GM18909 (cell line): ENCODE measurements around the gene OR56A3.

Experiments
- ATAC-seq: cut with Tn5 transposase; IDR thresholded peaks from one replicate; pipeline ENCODE4 v1.9.1; 2021; ENCODE audit warnings: mild to moderate bottlenecking; ENCODE audit not compliant: unreplicated experiment, poor library complexity

OR56A3 gene

GRCh38 chr11:5967708-5968107 is 25.7 kb downstream of the OR56A3 start:
- no peak for ATAC-seq

- no peak for ATAC-seq
Measured at GRCh38 chr11:5968394-5968793, 26.3 kb downstream of the OR56A3 start, which contains the start of gene OR56A5. Gene OR56A5 (minus strand): TSS chr11:5968494. CDS start chr11:5968494, 0 bp downstream.

GRCh38 chr11:5973530-5973929 is 31.5 kb downstream of the OR56A3 start:
- ATAC-seq = no peak

DNA sequence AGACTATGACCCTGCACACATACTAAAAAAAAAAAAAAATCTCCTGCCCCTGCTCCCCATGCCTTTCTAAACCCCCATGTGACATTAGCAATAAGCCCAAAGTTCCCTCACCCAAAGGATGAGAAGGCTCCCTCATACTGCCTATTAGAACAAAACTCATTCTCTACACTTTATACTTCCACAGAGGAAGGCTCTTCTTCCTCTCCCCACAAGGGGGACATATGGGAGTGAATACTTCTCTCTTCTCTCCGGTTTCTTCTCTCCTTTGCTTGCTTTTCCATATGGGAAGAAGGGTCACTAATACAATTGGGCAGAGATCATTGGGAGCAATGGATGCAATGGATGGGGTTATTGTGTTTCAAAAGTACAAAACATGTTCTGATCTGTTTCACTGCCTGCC is 41.4 kb downstream of the OR56A3 start:
- no peak for ATAC-seq

GRCh38 chr11:5986885-5987284 is 44.8 kb downstream of the OR56A3 start, which contains the start of gene OR52L1:
Gene OR52L1 (minus strand): TSS chr11:5986985. CDS start chr11:5986930, 55 bp downstream.
- ATAC-seq = no peak

DNA sequence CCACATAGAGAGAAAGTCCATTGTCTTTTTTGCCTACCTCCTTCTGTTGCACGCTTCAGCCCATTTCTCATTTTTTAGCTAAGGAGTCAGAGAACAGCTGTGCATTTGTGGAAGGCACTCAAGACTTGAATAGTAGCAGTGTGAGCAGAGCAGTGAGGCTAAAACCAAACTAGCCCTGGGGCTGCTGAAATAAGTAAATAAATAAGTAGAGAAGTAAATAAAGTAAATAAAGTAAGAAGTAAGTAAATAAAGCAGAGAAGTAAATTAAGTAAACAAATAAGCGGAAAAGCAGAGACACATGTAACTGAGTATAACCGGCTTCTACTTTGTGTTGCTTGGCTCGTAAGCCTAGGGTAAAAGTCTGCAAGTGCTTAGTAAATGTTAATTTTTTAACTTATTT is 47.2 kb downstream of the OR56A3 start:
- ATAC-seq = no peak

DNA sequence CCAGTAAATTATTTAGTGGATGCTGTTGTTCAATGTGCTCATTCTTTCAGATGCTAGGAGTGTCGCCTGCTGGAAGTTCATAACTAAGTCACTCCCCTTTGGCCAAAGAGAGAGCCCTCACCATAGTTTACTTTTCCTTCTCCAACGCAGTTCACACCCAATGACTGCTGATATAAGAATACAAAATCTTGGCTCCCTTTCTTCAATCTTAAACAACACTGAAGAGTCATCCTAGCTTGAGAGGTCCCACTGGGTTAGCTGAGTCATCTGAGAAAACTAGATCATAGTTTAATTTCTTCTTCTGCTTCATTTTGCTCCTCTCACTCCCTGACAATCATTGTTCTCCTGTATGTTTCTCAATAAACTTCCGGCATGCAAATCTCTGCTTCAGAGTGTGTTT is 50.1 kb downstream of the OR56A3 start:
- ATAC-seq = no peak

DNA sequence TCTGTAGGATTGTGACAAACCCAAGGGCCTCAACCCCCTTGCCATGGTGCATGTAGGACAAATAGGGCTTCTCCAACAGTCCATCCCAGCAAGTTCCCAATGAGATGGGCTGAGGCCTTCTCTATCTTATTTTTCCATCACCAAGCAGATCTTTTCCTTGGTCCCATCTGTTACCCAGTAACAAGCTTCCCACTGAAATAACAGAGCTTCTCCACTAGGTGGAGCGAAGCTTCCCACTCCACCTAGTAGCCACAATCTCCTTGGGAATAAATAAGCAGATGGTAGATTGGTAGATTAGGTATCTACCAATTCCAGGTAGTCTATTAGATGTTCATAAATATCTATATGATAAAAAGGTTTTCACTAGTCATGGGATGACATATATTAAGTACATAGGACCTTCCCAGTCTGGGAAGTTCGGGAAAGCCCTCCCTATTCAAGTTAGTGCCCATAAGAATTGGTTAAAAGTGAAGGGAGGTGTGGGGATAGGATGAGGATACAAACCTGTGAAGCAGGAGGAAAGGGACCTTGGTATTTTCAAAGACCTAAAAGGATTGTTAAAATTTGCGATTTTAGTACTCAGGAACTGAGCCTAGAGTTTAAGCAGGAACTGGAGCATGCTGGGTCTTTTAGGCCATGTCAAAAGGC is 50.7 kb downstream of the OR56A3 start:
- peak; percentile 44 for ATAC-seq

GRCh38 chr11:5994791-5995190 is 52.7 kb downstream of the OR56A3 start:
- no peak for ATAC-seq
